Camera-type eye (tissue), 1 donor: Measurements from ENCODE around the gene PSMB3. TPM values are rescaled to one million over a fixed set of nuclear protein-coding genes. Genes with fewer than 3 reads are reported as not detected.

Source experiments
- total RNA-seq: library from RNA; depleted of rRNA; stranded (reverse); fragments of >200 nt; gene quantifications from one replicate; pipeline ENCODE4 v1.2.3, GENCODE V29; 2014

Gene PSMB3
- total RNA-seq: 84.8 TPM

DNA sequence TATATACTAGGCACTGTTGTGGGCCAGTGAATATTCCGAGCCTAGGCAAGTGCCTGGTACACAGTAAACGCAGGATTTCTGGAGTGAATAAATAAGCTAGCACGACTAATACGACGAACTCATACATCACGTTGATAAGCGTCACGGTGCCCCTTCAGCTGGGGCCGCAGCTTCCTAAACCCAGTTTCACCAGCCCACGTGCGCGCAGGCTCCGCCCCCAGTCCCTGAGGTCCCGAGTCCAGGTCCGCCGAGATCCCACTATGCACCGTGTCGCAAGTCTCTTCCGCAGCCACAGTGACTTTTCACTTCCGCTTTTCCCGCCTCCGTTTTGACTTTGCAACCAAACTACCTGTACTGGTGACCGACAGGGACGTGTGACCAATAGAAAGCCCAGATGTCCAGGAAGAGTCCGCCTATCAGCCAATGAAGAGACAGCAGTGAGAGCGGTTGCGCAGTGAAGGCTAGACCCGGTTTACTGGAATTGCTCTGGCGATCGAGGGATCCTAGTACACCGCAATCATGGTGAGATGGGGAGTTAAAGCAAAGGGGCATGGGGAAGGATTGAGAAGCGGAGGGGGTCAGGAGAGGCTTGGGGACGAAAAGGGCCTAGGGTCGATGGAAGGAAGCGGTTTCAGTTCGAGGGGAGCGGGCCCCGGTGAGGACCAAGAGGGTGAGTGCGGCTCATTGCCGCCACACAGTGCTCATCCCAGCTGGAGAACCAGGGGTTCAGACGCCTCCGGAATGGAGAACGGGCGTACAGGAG, at the start of gene PSMB3:
Gene PSMB3 (plus strand): TSS at position 434 of the 763 bp plus-strand sequence. CDS start 86 bp downstream, at position 520.

DNA sequence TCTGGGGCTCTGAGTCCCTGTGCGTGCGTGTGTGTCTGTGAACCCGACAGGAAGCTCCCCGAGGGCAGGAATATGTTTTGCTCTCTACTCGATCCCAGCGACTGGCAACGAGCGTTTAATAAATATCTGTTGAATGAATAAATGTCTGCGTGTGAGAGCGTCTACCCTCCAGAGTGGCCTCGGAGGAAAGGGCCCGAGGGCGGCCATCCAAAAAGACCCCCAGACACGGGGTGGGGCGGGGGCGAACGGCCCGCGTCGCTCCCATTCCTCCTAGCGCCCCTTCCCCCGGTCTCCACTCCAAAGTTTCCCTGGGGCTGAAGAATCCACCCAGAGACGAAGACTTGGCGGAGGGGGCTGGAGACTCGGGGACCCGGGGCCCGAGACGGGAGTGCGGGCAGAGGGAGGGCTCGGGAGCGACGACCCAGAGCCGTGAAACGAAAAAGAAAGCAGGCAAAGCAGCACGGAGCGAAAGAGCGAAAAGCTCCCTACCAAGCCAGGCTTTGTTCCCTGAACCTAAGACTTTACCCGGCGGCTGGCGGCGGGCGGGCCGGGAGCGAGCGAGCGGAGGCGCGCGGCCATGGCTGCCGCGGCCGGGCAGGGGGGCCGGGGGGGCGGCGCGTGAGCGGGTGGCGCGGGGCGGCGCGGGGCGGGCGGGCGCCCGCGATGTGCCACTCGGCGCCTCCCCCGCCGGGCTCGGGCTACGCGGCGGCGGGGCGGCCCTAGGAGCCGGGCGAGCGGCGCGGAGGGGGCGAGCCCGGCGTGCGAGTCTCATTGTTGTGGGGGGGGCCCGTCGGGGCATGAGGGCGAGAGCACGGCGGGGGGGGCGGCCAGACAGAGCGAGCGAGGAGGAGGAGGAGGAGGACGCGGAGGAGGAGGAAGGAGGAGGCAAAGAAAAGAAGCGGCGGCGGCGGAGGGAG, 47.7 kb upstream of the PSMB3 start, which contains the start of gene MLLT6:
Gene MLLT6 (plus strand): TSS at position 668 of the 917 bp plus-strand sequence. CDS start 360 bp downstream, outside the sequence.

DNA sequence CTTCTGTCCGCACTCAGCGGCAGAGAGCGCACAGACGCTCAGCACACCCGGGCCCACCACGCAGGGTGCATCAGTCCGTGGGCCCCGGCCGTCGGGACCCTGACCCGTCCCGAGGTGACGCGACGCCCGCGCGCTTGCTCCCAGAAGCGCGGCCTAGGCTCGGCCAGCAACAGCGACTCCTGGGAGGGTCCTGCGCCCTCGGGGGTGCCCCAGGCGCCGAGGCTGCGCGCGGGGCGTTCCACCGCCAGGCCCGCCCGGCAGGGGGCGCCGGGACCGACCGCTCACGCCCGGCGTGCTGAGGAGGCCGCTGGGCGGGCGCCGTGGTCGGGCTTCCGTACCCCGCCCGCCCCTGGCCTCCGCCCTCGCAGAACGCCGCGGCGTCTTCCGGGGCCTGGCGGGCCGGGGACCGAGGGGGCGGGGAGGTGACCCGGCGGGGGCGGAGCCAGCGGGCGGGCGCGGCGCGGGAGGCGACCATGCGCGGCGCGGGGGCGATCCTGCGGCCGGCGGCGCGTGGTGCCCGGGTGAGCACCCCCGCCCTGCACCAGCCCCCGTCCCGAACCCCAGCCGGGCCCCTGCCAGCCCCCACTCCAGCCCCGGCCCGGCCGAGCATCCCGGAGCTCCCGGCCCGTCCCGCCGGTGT, 22.5 kb upstream of the PSMB3 start, which contains the start of gene CISD3:
Gene CISD3 (plus strand): TSS at position 456 of the 640 bp plus-strand sequence. CDS start 18 bp downstream, at position 474.

DNA sequence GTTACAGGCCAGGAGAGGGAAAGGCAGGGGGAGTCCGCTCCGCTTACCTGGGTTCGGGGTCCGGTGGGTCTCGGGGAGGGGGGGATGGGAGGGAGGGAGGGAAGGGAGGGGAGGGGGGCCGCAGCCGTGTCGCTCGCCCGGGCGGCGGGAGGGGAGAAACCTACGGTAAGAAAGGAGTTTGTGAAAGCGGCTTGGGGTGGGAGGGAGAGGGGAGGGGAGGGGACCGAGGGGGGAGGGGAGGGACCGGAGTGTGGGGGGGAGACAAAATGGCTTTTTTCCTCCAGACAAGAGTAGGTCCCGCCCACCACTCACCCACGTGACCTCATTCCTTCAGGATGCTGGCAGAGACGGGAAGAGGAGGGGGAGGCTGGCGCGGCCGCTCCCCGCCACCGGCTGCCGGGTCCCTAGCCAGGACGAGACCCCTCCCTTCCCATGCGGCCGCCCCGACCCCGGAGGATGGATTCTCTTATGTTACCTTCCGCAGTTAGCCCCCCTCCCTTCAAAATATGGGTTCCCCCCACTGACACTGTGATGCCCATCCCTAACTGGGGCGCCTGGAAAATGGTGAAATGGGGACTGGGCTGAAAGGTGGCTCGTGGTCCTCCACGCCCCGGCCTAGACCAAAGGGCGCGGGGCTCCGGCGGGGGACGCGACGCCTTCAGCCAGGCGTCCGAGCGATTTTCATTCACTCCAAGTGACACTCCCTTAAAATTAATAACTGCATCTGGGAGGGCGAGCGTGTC, 4.2 kb upstream of the PSMB3 start, which contains the start of gene PCGF2:
Gene PCGF2 (minus strand): TSS at position 188 of the 743 bp plus-strand sequence. CDS start 7,934 bp downstream, outside the sequence.

DNA sequence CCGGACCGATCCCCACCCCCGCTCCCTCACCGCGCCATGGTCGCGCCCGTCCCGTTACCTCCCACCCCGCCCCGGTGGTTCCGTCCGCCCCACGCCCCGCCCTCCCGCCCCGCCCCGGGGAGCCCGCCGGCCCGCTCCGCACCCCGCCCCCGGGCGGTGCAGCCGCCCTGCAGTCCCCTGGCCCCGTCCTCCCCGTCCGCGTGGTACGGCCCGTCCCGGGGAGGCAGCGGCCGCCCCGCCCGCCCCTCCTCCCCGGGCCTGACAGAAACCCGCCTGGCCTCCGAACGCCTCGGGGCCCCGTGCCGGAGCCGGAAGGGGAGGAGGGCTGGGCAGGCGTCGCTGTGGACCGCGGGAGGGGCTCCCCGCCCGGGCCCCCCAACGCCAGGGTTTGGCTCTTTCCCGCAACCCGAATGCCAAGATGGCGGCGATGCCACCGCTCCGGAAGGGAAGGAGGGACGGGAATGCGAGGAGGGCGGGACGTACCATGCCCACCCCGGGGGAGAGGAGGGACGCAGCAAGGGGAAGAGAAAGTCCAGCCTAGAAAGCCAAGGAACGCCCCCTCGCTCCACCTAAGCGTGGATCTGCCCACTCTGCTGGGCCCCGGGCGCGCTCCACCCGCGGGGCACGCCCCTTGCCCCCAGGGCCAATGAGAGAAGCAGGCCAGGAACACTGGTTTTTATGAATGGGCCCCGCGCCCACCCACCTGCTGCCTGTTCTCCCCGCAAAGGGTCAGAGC, 47.1 kb downstream of the PSMB3 start, which contains the start of gene PIP4K2B:
Gene PIP4K2B (minus strand): TSS at position 56 of the 736 bp plus-strand sequence. CDS start 132 bp downstream, outside the sequence.

Other genes with a start within 250 kb of the PSMB3 start
- gene SRCIN1, start 146.8 kb upstream of the PSMB3 start, total RNA-seq: 14.8 TPM
- 1.1 TPM for gene EPOP, start 77.8 kb upstream of the PSMB3 start, total RNA-seq
- gene MLLT6, start 47.5 kb upstream of the PSMB3 start, total RNA-seq: 87.1 TPM
- gene CISD3, start 22.4 kb upstream of the PSMB3 start, total RNA-seq: 1.9 TPM
- 13.9 TPM for gene PCGF2, start 4.4 kb upstream of the PSMB3 start, total RNA-seq
- gene PIP4K2B, start 46.8 kb downstream of the PSMB3 start, total RNA-seq: 101 TPM
- 20.3 TPM for gene CWC25, start 72.6 kb downstream of the PSMB3 start, total RNA-seq
- 1,179 TPM for gene RPL23, start 101.0 kb downstream of the PSMB3 start, total RNA-seq
- 83.0 TPM for gene LASP1, start 117.3 kb downstream of the PSMB3 start, total RNA-seq
- not detected for gene FBXO47, start 214.7 kb downstream of the PSMB3 start, total RNA-seq